ENCODE results near the gene SF3A2.

DNA sequence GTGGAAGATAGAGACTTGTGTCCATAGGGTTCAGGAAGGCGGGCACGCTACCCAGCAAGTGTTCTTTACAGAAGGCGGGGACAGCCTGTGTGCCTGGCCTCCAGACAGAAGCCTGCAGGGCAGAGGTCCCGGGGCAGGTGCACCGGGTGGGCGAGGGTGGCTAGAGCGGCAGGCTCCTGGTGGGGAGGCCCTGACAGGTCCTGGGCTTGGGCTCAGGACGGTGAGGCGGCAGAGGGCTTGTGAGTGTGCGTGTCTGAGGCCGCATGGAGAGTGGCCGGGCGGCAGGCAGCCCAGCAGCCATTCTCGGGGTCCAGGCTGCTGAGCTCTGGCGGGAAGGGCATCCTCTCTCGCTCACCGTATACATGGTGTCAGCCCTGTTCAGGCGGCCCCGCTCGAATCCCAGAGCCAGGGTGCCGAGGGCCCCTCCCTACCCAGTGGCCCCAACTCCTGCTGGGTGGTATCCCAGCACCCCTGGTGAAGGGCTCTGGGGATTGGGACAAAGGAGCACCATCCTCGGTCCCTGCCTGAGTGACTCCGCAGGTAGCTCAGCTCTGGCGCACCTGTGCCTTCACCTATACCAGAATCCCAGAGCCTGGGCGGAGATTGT, 9.5 kb downstream of the SF3A2 start:
- TF ChIP-seq, protein P1, sequence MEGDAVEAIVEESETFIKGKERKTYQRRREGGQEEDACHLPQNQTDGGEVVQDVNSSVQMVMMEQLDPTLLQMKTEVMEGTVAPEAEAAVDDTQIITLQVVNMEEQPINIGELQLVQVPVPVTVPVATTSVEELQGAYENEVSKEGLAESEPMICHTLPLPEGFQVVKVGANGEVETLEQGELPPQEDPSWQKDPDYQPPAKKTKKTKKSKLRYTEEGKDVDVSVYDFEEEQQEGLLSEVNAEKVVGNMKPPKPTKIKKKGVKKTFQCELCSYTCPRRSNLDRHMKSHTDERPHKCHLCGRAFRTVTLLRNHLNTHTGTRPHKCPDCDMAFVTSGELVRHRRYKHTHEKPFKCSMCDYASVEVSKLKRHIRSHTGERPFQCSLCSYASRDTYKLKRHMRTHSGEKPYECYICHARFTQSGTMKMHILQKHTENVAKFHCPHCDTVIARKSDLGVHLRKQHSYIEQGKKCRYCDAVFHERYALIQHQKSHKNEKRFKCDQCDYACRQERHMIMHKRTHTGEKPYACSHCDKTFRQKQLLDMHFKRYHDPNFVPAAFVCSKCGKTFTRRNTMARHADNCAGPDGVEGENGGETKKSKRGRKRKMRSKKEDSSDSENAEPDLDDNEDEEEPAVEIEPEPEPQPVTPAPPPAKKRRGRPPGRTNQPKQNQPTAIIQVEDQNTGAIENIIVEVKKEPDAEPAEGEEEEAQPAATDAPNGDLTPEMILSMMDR (IDR thresholded peaks at IDR 0.05 in 4 of 5, conservative IDR thresholded peaks at IDR 0.05 in 1 of 5) = no peak
- TF ChIP-seq POLR2A (IDR thresholded peaks at IDR 0.05) = no peak

All from gastrocnemius medialis (tissue), 4 donors.